Measurements from ENCODE around the gene NDUFV2. TPM values are rescaled to one million over a fixed set of nuclear protein-coding genes. Genes with fewer than 3 reads are reported as not detected.

The NDUFV2 gene
- total and polyA plus RNA-seq, 2 of the 13 experiments (the other 11 are each of a cell fraction or from before 2014, with no cell fraction given), result 216 to 299 TPM

GRCh38 chr18:9079818-9080528, 22.5 kb upstream of the NDUFV2 start:
- peak overlapping the region; percentile 26 to 48 (median 41); a peak in 5 of 6 replicates for H3K4me3 ChIP-seq (replicated peaks in 1 of 3; ENCODE audit: insufficient read depth in 1 of 3, low read depth in 2 of 3, low read length in 3 of 3)
- peak overlapping the region; percentile 65 for H2AFZ ChIP-seq (ENCODE audit: low read length)
- peak overlapping the region; percentile 39 for H3K27ac ChIP-seq (ENCODE audit: extremely low read length, insufficient read depth, low read length)
- H3K79me2 ChIP-seq (ENCODE audit: insufficient read depth, low read length), result no peaks in the 10 kb centered on the region
- no TSS peak for BruUV-seq (replicated peaks)
- H4K20me1 ChIP-seq (ENCODE audit: insufficient read depth, low read length), result no peaks in the 10 kb centered on the region
- WGBS (ENCODE audit: low lambda C conversion rate), result 4% methylated on average over 6 of the region's 6 CpGs
- FAIRE-seq (no peak), DNase-seq (ENCODE audit: low spot score) (peak; percentile 74), ATAC-seq (peak; percentile 88)
- H3K9me3 ChIP-seq (ENCODE audit: low read length), result no peaks in the 10 kb centered on the region
- in situ Hi-C loops (cut with HindIII; ENCODE audit: extremely low pct_ligation_motif_present, low pct_unique_long_range_greater_than_20kb) (loop anchor here (5.0 kb wide), 1 partner anchor 57 kb away; the partner anchor contains the start of gene ANKRD12), intact Hi-C loops (cut with micrococcal nuclease; ENCODE audit: unreplicated experiment) (loop anchor here (10.0 kb wide), 1 partner anchor 255 kb away; the partner anchor contains the start of gene TWSG1)
- H3K4me2 ChIP-seq (ENCODE audit: low read depth, low read length), result peak overlapping the region; percentile 77
- no peaks in the 10 kb centered on the region for H3K27me3 ChIP-seq (ENCODE audit: control insufficient read depth in 1 of 2, insufficient read depth in 2 of 2, low read length in 2 of 2)
- no peaks in the 10 kb centered on the region for H3K36me3 ChIP-seq (replicated peaks in 1 of 2; ENCODE audit: control insufficient read depth in 1 of 2, insufficient read depth in 2 of 2, low read length in 2 of 2)
- H3K9ac ChIP-seq (ENCODE audit: insufficient read depth, low read depth, low read length), result peak overlapping the region; percentile 48
- peaks cover 41% of the 10 kb centered on the region for H3K4me1 ChIP-seq (ENCODE audit: insufficient read depth, low read length)
- CTCF ChIA-PET (ENCODE audit: low intra/inter-chr PET ratio, low total read pairs), result no interaction called here
- POLR2A ChIA-PET, result interaction anchor here (0.8 to 1.8 kb wide), 7 partner anchors 15 to 57 kb away, joined by 3 to 7 read pairs (median 6); partner anchors contain the start of gene NDUFV2
- no peak for TF ChIP-seq SOX13 (IDR thresholded peaks at IDR 0.05)
- TF ChIP-seq SOX13 (CRISPR knock-in tag; conservative IDR thresholded peaks at IDR 0.05 in 1 of 2, IDR thresholded peaks at IDR 0.05 in 1 of 2), result peak in 1 of 2 experiments; percentile 83; a peak in 2 of 4 replicates
- peak; percentile 72; the same call in 1 of the 2 replicates for TF ChIP-seq SOX5 (CRISPR knock-in tag; IDR thresholded peaks at IDR 0.05; ENCODE audit: borderline replicate concordance)
- TF ChIP-seq RXRA (CRISPR knock-in tag; IDR thresholded peaks at IDR 0.05), result no peak
- TF ChIP-seq ZNF350 (CRISPR knock-in tag; IDR thresholded peaks at IDR 0.05; ENCODE audit: borderline replicate concordance, low read depth), result no peak
- TF ChIP-seq PRDM10 (CRISPR knock-in tag; IDR thresholded peaks at IDR 0.05; ENCODE audit: low read depth), result 0 out of 2 replicates have a peak, but pooled peaks have one; percentile 28
- no peak for TF ChIP-seq GMEB1 (CRISPR knock-in tag; IDR thresholded peaks at IDR 0.05; ENCODE audit: borderline replicate concordance)
- TF ChIP-seq ZNF652 (CRISPR knock-in tag; IDR thresholded peaks at IDR 0.05; ENCODE audit: borderline replicate concordance, low read depth), result peak; percentile 95
- peak; percentile 50; the same call in 1 of the 2 replicates for TF ChIP-seq CEBPB (IDR thresholded peaks at IDR 0.05; ENCODE audit: borderline replicate concordance, low read depth, low read length)
- peak; percentile 6; the same call in 1 of the 2 replicates for TF ChIP-seq HNF4A (CRISPR knock-in tag; IDR thresholded peaks at IDR 0.05)
- 0 out of 2 replicates have a peak, but pooled peaks have one; percentile 27 for TF ChIP-seq GFI1 (CRISPR knock-in tag; IDR thresholded peaks at IDR 0.05; ENCODE audit: borderline replicate concordance)
- no peak for TF ChIP-seq SOX6 (IDR thresholded peaks at IDR 0.05)
- peak; percentile 46 for TF ChIP-seq SOX6 (CRISPR knock-in tag; IDR thresholded peaks at IDR 0.05)
- TF ChIP-seq ARID5B (CRISPR knock-in tag; IDR thresholded peaks at IDR 0.05), result 0 out of 2 replicates have a peak, but pooled peaks have one; percentile 23
